Hepatocyte (in vitro differentiated cells): Measurements from ENCODE around the gene PPM1F.

Experiments
- CTCF ChIP-seq: fragments of 200-600 bp; sonication (generic); IDR thresholded peaks from 2 replicates; pipeline ENCODE4 v1.5.1; 2016; ENCODE audit warnings: antibody characterized with exemption, mild to moderate bottlenecking; ENCODE audit not compliant: poor library complexity
- EZH2 ChIP-seq: fragments of 200-600 bp; sonication (generic); IDR thresholded peaks from 2 replicates; pipeline ENCODE4 v1.6.1; 2016; ENCODE audit warnings: antibody characterized with exemption, mild to moderate bottlenecking, borderline replicate concordance
- EZH2phosphoT487 ChIP-seq: fragments of 200-600 bp; sonication (generic); IDR thresholded peaks from one replicate; pipeline ENCODE4 v1.6.1; 2018; ENCODE audit warnings: antibody characterized with exemption, mild to moderate bottlenecking, low read depth, moderate library complexity; ENCODE audit not compliant: unreplicated experiment, severe bottlenecking

DNA sequence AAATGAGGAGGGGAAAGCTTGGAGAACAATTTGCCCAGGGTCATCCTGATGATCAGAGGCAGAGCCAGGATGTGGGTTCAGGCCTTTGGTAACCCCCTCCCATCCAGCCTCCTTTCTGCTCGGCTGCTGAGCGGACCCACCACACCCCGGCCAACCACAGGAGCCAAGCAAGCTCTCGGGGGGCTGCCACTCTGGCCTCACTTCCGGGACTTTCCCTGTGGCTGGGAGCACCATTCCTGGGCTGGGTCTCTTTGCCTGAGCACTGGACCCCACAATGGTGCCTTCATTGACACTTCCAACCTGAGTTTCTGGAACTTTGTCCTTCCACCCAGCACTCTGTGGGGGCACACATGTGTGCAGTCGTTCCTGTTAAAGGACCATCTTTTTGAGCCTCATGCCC, 20.2 kb upstream of the PPM1F start:
- no peak for TF ChIP-seq CTCF
- TF ChIP-seq EZH2: no peak
- no peak for TF ChIP-seq EZH2phosphoT487
